K562 (cell line): ENCODE data around the gene CSKMT. TPM values are rescaled to one million over a fixed set of nuclear protein-coding genes. Genes with fewer than 3 reads are reported as not detected.

Source experiments
- ATAC-seq: fragments of 200-7000 bp; cut with Tn5 transposase; 3 replicates; pipeline ENCODE4 v1.9.1; 2020; ENCODE audit warnings: moderate library complexity
- BruUV-seq: library from RNA; stranded (reverse); fragments of 400-500 nt; replicated peaks from 2 replicates; lab custom pipeline; 2021; lab: Mats Ljungman, UMichigan
- CTCF ChIA-PET: fragments of 300-600 bp; formaldehyde crosslinking; extraction: SDS; loops from one replicate; lab custom pipeline; 2021; ENCODE audit warnings: low intra/inter-chr PET ratio; lab: Yijun Ruan, JAX
- POLR2A ChIA-PET: fragments of 300-600, 350-650 bp; sonication (Branson Sonifier 250); formaldehyde crosslinking; extraction: SDS; loops from one replicate; lab custom pipeline; 2021; ENCODE audit warnings: antibody characterized with exemption, inconsistent platforms; lab: Yijun Ruan, JAX
- DNase-seq, 4 experiments: peaks; one replicate each; pipeline versions ENCODE4 v3.0.0 to v3.0.0-alpha.2; 2011 to 2018; ENCODE audit warnings: low spot score in 3 of 4, mixed read lengths in 3 of 4; ENCODE audit errors: extremely low read depth in 1 of 4
- FAIRE-seq: peaks from 2 replicates; lab custom pipeline; 2011; peaks lifted over from hg19 to GRCh38; lab: Jason Lieb, UNC
- H2AFZ ChIP-seq: 2 replicates; pipeline ENCODE4 v1.6.0; 2011; ENCODE audit warnings: low read depth, low read length, control low read depth, inconsistent platforms
- H3K27ac ChIP-seq: fragments of 200-600 bp; 3 replicates; pipeline ENCODE4 v1.8.0; 2011; ENCODE audit warnings: low read depth, mild to moderate bottlenecking, control low read depth, inconsistent platforms, low read length, moderate library complexity, mixed read lengths; ENCODE audit errors: extremely low read depth
- H3K27me3 ChIP-seq, 2 experiments: fragments of 300-600 bp in 1 of 2; 2 replicates in 1 of 2; 3 replicates in 1 of 2; pipeline versions ENCODE4 v1.6.0 to v1.8.0; 2011; ENCODE audit warnings: inconsistent platforms in 2 of 2, low read length in 2 of 2, mild to moderate bottlenecking in 1 of 2, mixed read lengths in 1 of 2, moderate library complexity in 1 of 2; ENCODE audit not compliant: control insufficient read depth in 2 of 2, insufficient read depth in 2 of 2
- H3K36me3 ChIP-seq: fragments of 300-600 bp; 3 replicates; pipeline ENCODE4 v1.8.0; 2011; ENCODE audit warnings: mild to moderate bottlenecking, low read length, inconsistent platforms; ENCODE audit not compliant: control insufficient read depth, insufficient read depth
- H3K4me1 ChIP-seq, 2 experiments: fragments of 200-600 bp in 1 of 2; replicated peaks in 1 of 2; 2 replicates in 1 of 2; 3 replicates in 1 of 2; pipeline versions ENCODE4 v1.5.1 to v1.8.0; 2011; ENCODE audit warnings: inconsistent platforms in 2 of 2, low read length in 2 of 2, mild to moderate bottlenecking in 1 of 2, mixed read lengths in 1 of 2, moderate library complexity in 1 of 2; ENCODE audit not compliant: control insufficient read depth in 2 of 2, insufficient read depth in 2 of 2
- H3K4me2 ChIP-seq: 2 replicates; pipeline ENCODE4 v1.6.1; 2011; ENCODE audit warnings: low read length, control low read depth, inconsistent platforms, mixed read lengths; ENCODE audit not compliant: insufficient read depth
- H3K4me3 ChIP-seq: fragments of 200-600 bp; sonication (generic), shearing (Covaris generic); 2 replicates; pipeline ENCODE4 v1.5.1; 2016; ENCODE audit warnings: control low read depth, inconsistent platforms
- H3K79me2 ChIP-seq: fragments of 200-600 bp; 3 replicates; pipeline ENCODE4 v1.8.0; 2011; ENCODE audit warnings: low read length, inconsistent platforms; ENCODE audit not compliant: control insufficient read depth, insufficient read depth
- H3K9ac ChIP-seq, 2 experiments: 2 replicates each; pipeline versions ENCODE4 v1.6.0 to v1.6.1; 2011; ENCODE audit warnings: low read depth in 2 of 2, low read length in 2 of 2, control low read depth in 1 of 2, inconsistent platforms in 1 of 2, mild to moderate bottlenecking in 1 of 2, mixed read lengths in 1 of 2; ENCODE audit not compliant: insufficient read depth in 1 of 2
- H3K9me1 ChIP-seq: one replicate; pipeline ENCODE4 v1.6.0; 2011; ENCODE audit warnings: inconsistent platforms, mild to moderate bottlenecking, low read length, moderate library complexity; ENCODE audit not compliant: control insufficient read depth, insufficient read depth
- H3K9me3 ChIP-seq: replicated peaks from 2 replicates; pipeline ENCODE4 v1.5.1; 2011; ENCODE audit warnings: low read depth, low read length, inconsistent platforms; ENCODE audit not compliant: control insufficient read depth, insufficient read depth
- H4K20me1 ChIP-seq: replicated peaks from 2 replicates; pipeline ENCODE4 v1.6.1; 2011; ENCODE audit warnings: low read length, inconsistent platforms, mixed read lengths; ENCODE audit not compliant: control insufficient read depth, insufficient read depth
- CTCF ChIP-seq, 3 experiments: IDR thresholded peaks in 2 of 3; conservative IDR thresholded peaks in 1 of 3; 2 replicates each; pipeline ENCODE4 v1.5.1; 2011 to 2012; ENCODE audit warnings: low read length in 3 of 3, mild to moderate bottlenecking in 3 of 3, control low read depth in 2 of 3, improper control_type of control experiment in 1 of 3, inconsistent platforms in 1 of 3, low read depth in 1 of 3, mixed read lengths in 1 of 3, moderate library complexity in 1 of 3; ENCODE audit not compliant: insufficient read depth in 2 of 3
- FOXJ3 ChIP-seq: sonication (generic); formaldehyde crosslinking; IDR thresholded peaks from 2 replicates; pipeline ENCODE4 v1.4.0; 2020; ENCODE audit warnings: mild to moderate bottlenecking, missing genetic modification reagents
- MAZ ChIP-seq, 2 experiments: fragments of 450-650 bp in 1 of 2; sonication (generic) in 1 of 2; formaldehyde crosslinking; IDR thresholded peaks in 1 of 2; conservative IDR thresholded peaks in 1 of 2; 2 replicates each; pipeline versions ENCODE4 v1.4.0 to v1.5.0; 2020; ENCODE audit warnings: mild to moderate bottlenecking in 1 of 2, missing genetic modification reagents in 1 of 2
- POLR2A ChIP-seq: fragments of 450-650 bp; conservative IDR thresholded peaks from 2 replicates; pipeline ENCODE4 v1.6.1; 2016
- RAD21 ChIP-seq, 2 experiments: fragments of 250-450 bp in 1 of 2; fragments of 450-650 bp in 1 of 2; sonication (Bioruptor Pico) in 1 of 2; formaldehyde crosslinking in 1 of 2; IDR thresholded peaks in 1 of 2; conservative IDR thresholded peaks in 1 of 2; 2 replicates each; pipeline versions ENCODE4 v1.4.0 to v1.8.0; 2020 to 2022; ENCODE audit warnings: mild to moderate bottlenecking in 2 of 2, moderate library complexity in 1 of 2
- SRSF9 ChIP-seq: fragments of 200-400 bp; formaldehyde crosslinking; IDR thresholded peaks from 2 replicates; pipeline ENCODE4 v1.6.1; 2017; ENCODE audit warnings: low read depth, low read length, borderline replicate concordance
- VEZF1 ChIP-seq: fragments of 200-800 bp; sonication (Bioruptor generic); IDR thresholded peaks from 2 replicates; pipeline ENCODE4 v1.6.1; 2017; ENCODE audit warnings: missing genetic modification characterization, missing compliant biosample characterization
- ZNF311 ChIP-seq: fragments of 250-450 bp; sonication (Bioruptor Pico); IDR thresholded peaks from 2 replicates; pipeline ENCODE4 v1.4.0; 2020; ENCODE audit warnings: mild to moderate bottlenecking, moderate library complexity
- WGBS: fragments of 100-300 bp; shearing (Covaris generic); methylation state at CpG from one replicate; pipeline ENCODE4 v1.1.6; 2016; ENCODE audit warnings: low coverage, mixed read lengths; ENCODE audit not compliant: insufficient coverage; ENCODE audit errors: missing lambda C conversion rate; 5-methylcytosine and 5-hydroxymethylcytosine counted together
- in situ Hi-C: fragments of 300-500 bp; cut with MboI; formaldehyde crosslinking; loops from 4 replicates; pipeline ENCODE4 v1.15.0; 2018; ENCODE audit warnings: inconsistent platforms, mixed read lengths
- intact Hi-C: fragments of 100-400 bp; cut with micrococcal nuclease; formaldehyde crosslinking; loops from 2 replicates; pipeline ENCODE4 v1.14.2; 2022
- polyA plus RNA-seq, 8 experiments: library from polyadenylated mRNA; depleted of rRNA in 4 of 8; stranded (reverse) in 5 of 8; unstranded in 3 of 8; fragments of >200 nt; fragmentation: Nextera tagmentation in 2 of 8; fragmentation: Illumina TruSeq in 1 of 8; extraction: Ambion mirVana in 2 of 8; extraction: Trizol in 1 of 8; gene quantifications; 2 replicates each; pipeline versions ENCODE4 v1.2.1 to v1.2.3, GENCODE V29; 2011 to 2014; ENCODE audit warnings: inconsistent platforms in 1 of 8, missing spikeins in 1 of 8
- total RNA-seq, 7 experiments: library from RNA; depleted of rRNA in 6 of 7; stranded (reverse); fragments of >200 nt in 6 of 7; fragmentation: Illumina TruSeq in 2 of 7; extraction: Trizol in 2 of 7; gene quantifications; 2 replicates each; pipeline versions ENCODE4 v1.2.1 to v1.2.3, GENCODE V29; 2011 to 2021; ENCODE audit warnings: low replicate concordance in 1 of 7

Gene CSKMT
- total and polyA plus RNA-seq, 9 of the 15 experiments (the other 6 are each of a cell fraction or from before 2014, with no cell fraction given) = 10.3 to 108 (median 27.2) TPM

GRCh38 chr11:62627713-62628112 is 37.4 kb upstream of the CSKMT start:
- Histone ChIP-seq H3K9me1 (no peaks in the 10 kb centered on the region), H2AFZ (no peak overlapping the region), H3K9ac (no peak overlapping the region), H3K27me3 (no peaks in the 10 kb centered on the region), H3K9me3 (no peaks in the 10 kb centered on the region), H3K4me1 (no peaks in the 10 kb centered on the region), H3K4me3 (no peak overlapping the region), H3K27ac (no peak overlapping the region), H3K4me2 (no peak overlapping the region), H3K36me3 (peaks cover 77% of the 10 kb centered on the region), H3K79me2 (no peaks in the 10 kb centered on the region), H4K20me1 (no peaks in the 10 kb centered on the region; the same call in 1 of the 2 replicates)
- in situ Hi-C loops (loop anchor here (10.0 kb wide), 1 partner anchor 1203 kb away; the partner anchor contains the start of gene CPSF7), intact Hi-C loops (no loop called here)
- TF ChIP-seq MAZ (CRISPR knock-in tag; conservative IDR thresholded peaks at IDR 0.05 in 1 of 2, IDR thresholded peaks at IDR 0.05 in 1 of 2) = no peak
- no peak for TF ChIP-seq SRSF9
- TF ChIP-seq VEZF1 (CRISPR knock-in tag) = no peak
- TF ChIP-seq FOXJ3 (CRISPR knock-in tag) = no peak
- TF ChIP-seq ZNF311 = no peak
- peak in 2 of 3 experiments; percentile 19 to 32; a peak in 1 of 6 replicates for TF ChIP-seq CTCF (IDR thresholded peaks at IDR 0.05 in 2 of 3, conservative IDR thresholded peaks at IDR 0.05 in 1 of 3; ENCODE audit: insufficient read depth in 2 of 3, low read depth in 1 of 3, low read length in 3 of 3)
- peak in 1 of 2 experiments; percentile 17; a peak in 1 of 4 replicates for TF ChIP-seq RAD21 (CRISPR knock-in tag; conservative IDR thresholded peaks at IDR 0.05 in 1 of 2, IDR thresholded peaks at IDR 0.05 in 1 of 2)
- peak; percentile 44 for TF ChIP-seq POLR2A
- no TSS peak for BruUV-seq
- DNase-seq = no peak
- ChIA-PET POLR2A (interaction anchor here (1.0 to 1.3 kb wide), 2 partner anchors 18 to 37 kb away, joined by 4 read pairs; partner anchors contain the start of genes C11orf98 and CSKMT), CTCF (no interaction called here)
- ATAC-seq = peak; percentile 58
- FAIRE-seq = no peak
- WGBS = 89% methylated on average over 2 of the region's 3 CpGs
